Measurements from ENCODE around the gene ELMOD1.

The ELMOD1 gene

GRCh38 chr11:107689317-107690202, 98.6 kb downstream of the ELMOD1 start:
- TF ChIP-seq ESRRG (CRISPR knock-in tag; IDR thresholded peaks at IDR 0.05) (no peak), BACH2 (CRISPR knock-in tag; IDR thresholded peaks at IDR 0.05; ENCODE audit: borderline replicate concordance) (no peak), SNAI2 (CRISPR knock-in tag; IDR thresholded peaks at IDR 0.05) (no peak), ZNF8 (CRISPR knock-in tag; IDR thresholded peaks at IDR 0.05) (no peak), ZC3H10 (CRISPR knock-in tag; IDR thresholded peaks at IDR 0.05) (no peak), PATZ1 (CRISPR knock-in tag; IDR thresholded peaks at IDR 0.05; ENCODE audit: borderline replicate concordance) (no peak)
- ATAC-seq, result peak; percentile 94

- ATAC-seq, result peak; percentile 55
- TF ChIP-seq ISL1 (CRISPR knock-in tag; IDR thresholded peaks at IDR 0.05) (peak; percentile 81), PPARA (CRISPR knock-in tag; IDR thresholded peaks at IDR 0.05; ENCODE audit: borderline replicate concordance) (no peak), ZNF70 (CRISPR knock-in tag; IDR thresholded peaks at IDR 0.05) (no peak), CSDC2 (CRISPR knock-in tag; IDR thresholded peaks at IDR 0.05) (no peak)
These were observed 100.2 kb downstream of the ELMOD1 start for GRCh38 chr11:107691000-107691750.

GRCh38 chr11:107695446-107695845, 104.5 kb downstream of the ELMOD1 start:
- TF ChIP-seq ZC3H10 (CRISPR knock-in tag; IDR thresholded peaks at IDR 0.05) (no peak), ZNF565 (CRISPR knock-in tag; conservative IDR thresholded peaks at IDR 0.05; ENCODE audit: low read depth) (no peak), ARNTL (CRISPR knock-in tag; IDR thresholded peaks at IDR 0.05; ENCODE audit: borderline replicate concordance, low read depth) (no peak)
- peak; percentile 18; the same call in 1 of the 3 replicates for ATAC-seq

DNA sequence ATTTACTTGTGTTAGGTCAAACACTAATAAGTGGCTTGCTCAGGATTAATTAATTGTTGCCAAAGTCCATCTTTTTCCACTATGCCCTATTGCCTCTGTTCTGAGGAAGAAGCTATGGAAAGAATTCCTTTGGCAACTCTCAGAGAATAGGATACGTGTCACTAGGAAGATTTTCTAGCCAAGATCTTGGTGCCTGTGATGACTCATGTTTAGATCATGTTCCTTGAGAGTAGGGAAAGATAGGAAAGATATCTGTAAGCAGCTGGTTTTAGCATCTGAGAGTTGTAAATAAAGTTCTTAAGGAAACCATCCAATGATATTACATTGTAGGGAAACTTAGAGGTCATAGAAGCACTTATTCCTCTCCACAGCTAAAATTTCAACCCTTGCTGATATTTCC, 105.2 kb downstream of the ELMOD1 start:
- ATAC-seq, result peak; percentile 95

GRCh38 chr11:107697291-107697690, 106.3 kb downstream of the ELMOD1 start:
- no peak for ATAC-seq
- no peak for TF ChIP-seq BACH2 (CRISPR knock-in tag; IDR thresholded peaks at IDR 0.05; ENCODE audit: borderline replicate concordance)
- TF ChIP-seq, protein P1, sequence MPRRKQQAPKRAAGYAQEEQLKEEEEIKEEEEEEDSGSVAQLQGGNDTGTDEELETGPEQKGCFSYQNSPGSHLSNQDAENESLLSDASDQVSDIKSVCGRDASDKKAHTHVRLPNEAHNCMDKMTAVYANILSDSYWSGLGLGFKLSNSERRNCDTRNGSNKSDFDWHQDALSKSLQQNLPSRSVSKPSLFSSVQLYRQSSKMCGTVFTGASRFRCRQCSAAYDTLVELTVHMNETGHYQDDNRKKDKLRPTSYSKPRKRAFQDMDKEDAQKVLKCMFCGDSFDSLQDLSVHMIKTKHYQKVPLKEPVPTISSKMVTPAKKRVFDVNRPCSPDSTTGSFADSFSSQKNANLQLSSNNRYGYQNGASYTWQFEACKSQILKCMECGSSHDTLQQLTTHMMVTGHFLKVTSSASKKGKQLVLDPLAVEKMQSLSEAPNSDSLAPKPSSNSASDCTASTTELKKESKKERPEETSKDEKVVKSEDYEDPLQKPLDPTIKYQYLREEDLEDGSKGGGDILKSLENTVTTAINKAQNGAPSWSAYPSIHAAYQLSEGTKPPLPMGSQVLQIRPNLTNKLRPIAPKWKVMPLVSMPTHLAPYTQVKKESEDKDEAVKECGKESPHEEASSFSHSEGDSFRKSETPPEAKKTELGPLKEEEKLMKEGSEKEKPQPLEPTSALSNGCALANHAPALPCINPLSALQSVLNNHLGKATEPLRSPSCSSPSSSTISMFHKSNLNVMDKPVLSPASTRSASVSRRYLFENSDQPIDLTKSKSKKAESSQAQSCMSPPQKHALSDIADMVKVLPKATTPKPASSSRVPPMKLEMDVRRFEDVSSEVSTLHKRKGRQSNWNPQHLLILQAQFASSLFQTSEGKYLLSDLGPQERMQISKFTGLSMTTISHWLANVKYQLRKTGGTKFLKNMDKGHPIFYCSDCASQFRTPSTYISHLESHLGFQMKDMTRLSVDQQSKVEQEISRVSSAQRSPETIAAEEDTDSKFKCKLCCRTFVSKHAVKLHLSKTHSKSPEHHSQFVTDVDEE (CRISPR knock-in tag; IDR thresholded peaks at IDR 0.05), result no peak
- TF ChIP-seq POU6F1 (CRISPR knock-in tag; IDR thresholded peaks at IDR 0.05; ENCODE audit: borderline replicate concordance, low read depth), result no peak
- TF ChIP-seq ISL1 (CRISPR knock-in tag; IDR thresholded peaks at IDR 0.05), result no peak
- TF ChIP-seq ESRRG (CRISPR knock-in tag; IDR thresholded peaks at IDR 0.05), result no peak
- no peak for TF ChIP-seq ZNF565 (CRISPR knock-in tag; conservative IDR thresholded peaks at IDR 0.05; ENCODE audit: low read depth)
- TF ChIP-seq ZC3H10 (CRISPR knock-in tag; IDR thresholded peaks at IDR 0.05), result no peak
- no peak for TF ChIP-seq CREB5 (CRISPR knock-in tag; IDR thresholded peaks at IDR 0.05; ENCODE audit: low read depth)
- no peak for TF ChIP-seq TCF4 (CRISPR knock-in tag; IDR thresholded peaks at IDR 0.05; ENCODE audit: borderline replicate concordance)
- TF ChIP-seq ZNF8 (CRISPR knock-in tag; IDR thresholded peaks at IDR 0.05), result no peak
- TF ChIP-seq, protein P2, sequence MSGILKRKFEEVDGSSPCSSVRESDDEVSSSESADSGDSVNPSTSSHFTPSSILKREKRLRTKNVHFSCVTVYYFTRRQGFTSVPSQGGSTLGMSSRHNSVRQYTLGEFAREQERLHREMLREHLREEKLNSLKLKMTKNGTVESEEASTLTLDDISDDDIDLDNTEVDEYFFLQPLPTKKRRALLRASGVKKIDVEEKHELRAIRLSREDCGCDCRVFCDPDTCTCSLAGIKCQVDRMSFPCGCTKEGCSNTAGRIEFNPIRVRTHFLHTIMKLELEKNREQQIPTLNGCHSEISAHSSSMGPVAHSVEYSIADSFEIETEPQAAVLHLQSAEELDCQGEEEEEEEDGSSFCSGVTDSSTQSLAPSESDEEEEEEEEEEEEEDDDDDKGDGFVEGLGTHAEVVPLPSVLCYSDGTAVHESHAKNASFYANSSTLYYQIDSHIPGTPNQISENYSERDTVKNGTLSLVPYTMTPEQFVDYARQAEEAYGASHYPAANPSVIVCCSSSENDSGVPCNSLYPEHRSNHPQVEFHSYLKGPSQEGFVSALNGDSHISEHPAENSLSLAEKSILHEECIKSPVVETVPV (CRISPR knock-in tag; IDR thresholded peaks at IDR 0.05), result no peak
- TF ChIP-seq OSR1 (CRISPR knock-in tag; IDR thresholded peaks at IDR 0.05), result no peak
- no peak for TF ChIP-seq TOX (CRISPR knock-in tag; IDR thresholded peaks at IDR 0.05; ENCODE audit: borderline replicate concordance)
- TF ChIP-seq RARB (CRISPR knock-in tag; IDR thresholded peaks at IDR 0.05), result no peak

More for the DNA sequence above, 105.2 kb downstream of the ELMOD1 start:
- TF ChIP-seq ISL1 (CRISPR knock-in tag; IDR thresholded peaks at IDR 0.05) (peak; percentile 36), BACH2 (CRISPR knock-in tag; IDR thresholded peaks at IDR 0.05; ENCODE audit: borderline replicate concordance) (no peak), TOX (CRISPR knock-in tag; IDR thresholded peaks at IDR 0.05; ENCODE audit: borderline replicate concordance) (peak; percentile 73; the same call in 1 of the 2 replicates)
